Activated CD8-positive, alpha-beta memory T cell treated with anti-CD3 and anti-CD28 coated beads for 4 hours (primary cell): ENCODE data around the gene ZNF394.

Experiments
- DNase-seq, 2 donors: peaks; one replicate each; pipeline ENCODE4 v3.0.0-alpha.2; 2020; ENCODE audit warnings: low read depth in 2 of 2

Gene ZNF394

DNA sequence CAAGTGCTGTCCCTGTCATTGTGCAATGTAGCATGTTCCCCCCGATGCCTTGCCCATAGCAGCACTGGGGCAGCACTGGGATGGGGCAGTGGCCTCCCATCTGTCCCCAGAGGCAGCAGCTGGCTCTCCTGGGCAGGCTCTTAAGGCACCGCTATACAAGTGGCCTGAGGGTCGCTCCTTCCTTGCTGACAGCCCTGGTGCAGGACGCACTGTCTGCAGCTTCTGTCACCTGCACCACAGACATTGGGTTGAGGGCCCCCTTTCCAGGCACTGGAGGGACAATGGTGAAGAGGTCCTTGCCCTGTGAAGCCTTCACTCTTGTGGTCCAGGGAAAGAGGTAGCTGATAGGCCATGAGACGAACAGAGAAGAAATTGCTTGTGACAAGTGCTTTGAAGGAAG, 50.8 kb downstream of the ZNF394 start:
- DNase-seq, result no peak

DNA sequence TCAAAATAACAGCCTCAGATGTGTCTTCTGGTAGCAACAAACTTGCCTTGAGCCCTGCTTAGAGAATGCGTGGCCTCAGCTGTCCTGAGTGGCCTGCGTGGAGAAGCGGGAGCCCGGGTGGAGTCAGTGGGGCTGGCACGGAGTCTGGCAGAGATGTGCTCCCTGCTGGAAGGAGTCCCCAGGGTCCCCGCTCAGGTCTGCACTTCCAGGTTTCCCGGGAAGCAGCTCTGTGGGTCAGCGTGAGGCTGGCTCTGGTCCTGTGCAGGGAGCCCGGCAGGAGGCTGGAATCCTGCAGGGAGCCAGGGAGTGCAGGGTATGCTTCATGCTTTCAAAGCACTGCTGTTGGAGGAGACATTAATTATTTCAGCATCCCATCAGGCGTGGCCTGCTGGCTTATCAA, 51.2 kb downstream of the ZNF394 start:
- DNase-seq, result no peak

DNA sequence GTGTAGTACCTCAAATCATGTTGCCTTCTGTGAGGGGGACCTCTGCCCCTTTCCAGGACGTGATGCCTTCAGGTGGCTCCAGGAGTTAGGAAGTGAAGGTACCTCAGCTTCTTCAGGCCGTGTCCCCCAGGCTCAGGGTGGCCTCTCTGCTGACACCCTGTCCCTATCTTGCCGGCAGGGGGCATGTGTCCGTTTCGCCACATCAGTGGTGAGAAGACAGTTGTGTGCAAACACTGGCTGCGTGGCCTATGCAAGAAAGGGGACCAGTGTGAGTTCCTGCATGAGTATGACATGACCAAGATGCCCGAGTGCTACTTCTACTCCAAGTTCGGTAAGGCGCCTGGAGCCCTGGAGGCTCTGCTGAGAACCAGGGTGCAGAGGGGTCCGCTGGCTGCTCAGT, 52.1 kb downstream of the ZNF394 start:
- DNase-seq, result no peak

DNA sequence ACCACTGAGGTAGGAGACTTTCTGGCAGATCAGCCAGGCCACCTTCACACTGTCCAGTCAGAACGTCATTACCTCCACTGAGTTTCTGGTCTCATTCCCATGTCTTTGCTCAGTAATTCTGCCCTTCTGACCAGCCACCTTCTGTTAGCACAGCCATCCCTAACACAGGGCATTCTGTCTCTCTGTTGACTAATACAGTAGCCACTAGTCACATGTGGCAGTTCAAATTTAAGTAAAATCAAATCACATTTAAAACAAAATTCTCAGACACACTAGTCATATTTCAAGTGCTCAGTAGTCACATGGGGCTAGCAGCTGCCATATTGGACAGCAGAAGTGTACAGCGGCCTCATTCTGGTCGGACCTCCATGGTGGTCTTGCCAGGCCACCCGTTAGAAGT, 54.0 kb downstream of the ZNF394 start:
- DNase-seq, result no peak
